ENCODE results near the gene SSU72.
"Not testable (repeated sequence)": the region's sequence is repeated elsewhere in the genome, so short reads cannot be mapped to it uniquely, and the experiment has no call there.

The SSU72 gene

GRCh38 chr1:1540090-1540817, 34.4 kb downstream of the SSU72 start, which contains the start of gene TMEM240:
TSS of gene TMEM240 (minus strand) at chr1:1540624. CDS start at chr1:1540346, 278 bp downstream.
- no peak for DNase-seq

- DNase-seq, result no peak
Observed at GRCh38 chr1:1539310-1540089, 35.2 kb downstream of the SSU72 start.

GRCh38 chr1:1538989-1539309, 35.7 kb downstream of the SSU72 start:
- DNase-seq, result no peak

- no peak for DNase-seq
Observed at GRCh38 chr1:1538334-1538733, 36.3 kb downstream of the SSU72 start.

GRCh38 chr1:1537626-1538250, 36.9 kb downstream of the SSU72 start:
- DNase-seq, result no peak

- no peak for DNase-seq
Observed at GRCh38 chr1:1536938-1537546, 37.6 kb downstream of the SSU72 start.

- DNase-seq, result no peak
Observed at GRCh38 chr1:1536019-1536937, 38.4 kb downstream of the SSU72 start.

GRCh38 chr1:1535201-1536018, 39.3 kb downstream of the SSU72 start:
- DNase-seq, result no peak

GRCh38 chr1:1534401-1535154, 40.1 kb downstream of the SSU72 start:
- no peak for DNase-seq

GRCh38 chr1:1533894-1534291, 40.8 kb downstream of the SSU72 start:
- DNase-seq, result not testable (repeated sequence)

- DNase-seq, result not testable (repeated sequence)
Observed at GRCh38 chr1:1533176-1533893, 41.3 kb downstream of the SSU72 start.

GRCh38 chr1:1531947-1532346, 42.7 kb downstream of the SSU72 start:
- DNase-seq, result no peak

GRCh38 chr1:1529936-1530335, 44.7 kb downstream of the SSU72 start:
- no peak for DNase-seq

GRCh38 chr1:1529321-1529720, 45.3 kb downstream of the SSU72 start:
- no peak for DNase-seq

GRCh38 chr1:1528301-1529267, 46.1 kb downstream of the SSU72 start:
- DNase-seq, result no peak

GRCh38 chr1:1527092-1527816, 47.4 kb downstream of the SSU72 start:
- DNase-seq, result no peak

- not testable (repeated sequence) for DNase-seq
Observed at GRCh38 chr1:1526476-1526875, 48.2 kb downstream of the SSU72 start.
